ENCODE data around the gene RAP1GDS1.

- no peak for TF ChIP-seq POLR2A (IDR thresholded peaks at IDR 0.05; ENCODE audit: low read depth, low read length)
- no peak for TF ChIP-seq POLR2AphosphoS5 (IDR thresholded peaks at IDR 0.05; ENCODE audit: low read depth, low read length)
- no peak for TF ChIP-seq TAF1 (IDR thresholded peaks at IDR 0.05; ENCODE audit: borderline replicate concordance, low read depth, low read length)
Measured at GRCh38 chr4:98319021-98319420, 57.8 kb downstream of the RAP1GDS1 start.

All from GM12892 (cell line).